NCI-H2029 treated with DMSO at 0.1 percent for 48 hours (cell line): ENCODE data around the gene PGLYRP3.

Experiments used
- DNase-seq: peaks from one replicate; lab custom pipeline; 2025; lab: John Stamatoyannopoulos, UW

PGLYRP3 gene, protein sequence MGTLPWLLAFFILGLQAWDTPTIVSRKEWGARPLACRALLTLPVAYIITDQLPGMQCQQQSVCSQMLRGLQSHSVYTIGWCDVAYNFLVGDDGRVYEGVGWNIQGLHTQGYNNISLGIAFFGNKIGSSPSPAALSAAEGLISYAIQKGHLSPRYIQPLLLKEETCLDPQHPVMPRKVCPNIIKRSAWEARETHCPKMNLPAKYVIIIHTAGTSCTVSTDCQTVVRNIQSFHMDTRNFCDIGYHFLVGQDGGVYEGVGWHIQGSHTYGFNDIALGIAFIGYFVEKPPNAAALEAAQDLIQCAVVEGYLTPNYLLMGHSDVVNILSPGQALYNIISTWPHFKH

DNA sequence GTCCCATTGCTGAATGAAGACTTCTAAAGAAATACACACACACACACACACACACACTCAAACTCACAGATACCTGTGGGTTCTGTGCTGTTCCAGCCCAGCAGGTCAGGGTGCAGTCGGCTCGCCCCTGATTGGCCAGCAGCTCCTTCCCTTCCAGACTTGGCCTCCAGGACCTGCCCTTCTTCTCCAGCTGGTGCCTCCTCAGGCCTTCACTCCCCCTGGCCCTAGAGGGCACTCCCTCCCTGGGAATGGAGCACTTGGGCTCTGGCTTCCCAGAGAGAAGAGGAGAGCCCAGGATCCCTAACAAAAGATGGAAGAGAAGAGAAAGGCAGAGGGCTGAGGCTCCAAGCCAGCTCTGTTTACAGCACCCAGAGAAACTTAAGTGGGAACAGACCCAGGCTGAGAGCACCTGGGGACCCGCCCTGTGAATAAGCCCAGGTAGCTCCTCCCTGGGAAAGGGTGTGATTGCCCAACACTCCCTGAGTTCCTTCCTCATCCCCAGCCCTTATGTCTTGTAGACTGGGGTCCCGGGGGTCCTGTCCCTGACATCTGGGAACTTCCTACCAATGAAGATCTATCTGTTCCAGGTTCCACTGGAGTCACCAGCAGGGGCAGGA, at the start of gene PGLYRP3:
Gene PGLYRP3 (minus strand): TSS at position 383 of the 617 bp plus-strand sequence. CDS start 2,287 bp downstream, outside the sequence.
- no peak for DNase-seq

DNA sequence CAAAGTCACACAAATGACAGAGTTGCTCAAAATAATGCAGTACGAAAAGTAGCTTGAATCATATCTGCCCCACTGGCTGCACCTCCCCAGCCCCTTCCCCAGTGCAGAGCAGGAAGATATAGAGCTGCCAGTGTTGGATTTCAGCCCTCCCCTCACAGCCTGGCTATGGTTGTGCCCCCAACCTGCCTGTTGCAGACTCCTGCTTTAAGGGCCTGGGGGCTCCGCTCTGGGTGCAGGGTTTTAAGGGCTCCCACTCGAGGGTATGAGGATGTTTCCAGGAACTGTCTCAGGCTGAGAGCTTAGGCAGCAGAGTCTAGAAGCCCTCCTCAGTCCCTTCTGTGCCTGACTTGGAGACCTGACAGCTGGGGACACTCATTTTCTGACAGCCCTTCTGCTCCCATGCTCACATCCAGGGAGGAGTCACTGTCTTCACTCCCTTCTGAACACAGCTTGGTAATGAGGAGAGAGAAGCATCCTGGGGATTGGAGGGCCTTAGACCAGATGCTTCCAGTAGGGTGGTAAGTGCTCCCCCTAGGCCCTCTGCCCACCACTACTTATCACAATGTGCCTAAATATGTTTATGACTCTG, 49.5 kb upstream of the PGLYRP3 start:
- DNase-seq: no peak

DNA sequence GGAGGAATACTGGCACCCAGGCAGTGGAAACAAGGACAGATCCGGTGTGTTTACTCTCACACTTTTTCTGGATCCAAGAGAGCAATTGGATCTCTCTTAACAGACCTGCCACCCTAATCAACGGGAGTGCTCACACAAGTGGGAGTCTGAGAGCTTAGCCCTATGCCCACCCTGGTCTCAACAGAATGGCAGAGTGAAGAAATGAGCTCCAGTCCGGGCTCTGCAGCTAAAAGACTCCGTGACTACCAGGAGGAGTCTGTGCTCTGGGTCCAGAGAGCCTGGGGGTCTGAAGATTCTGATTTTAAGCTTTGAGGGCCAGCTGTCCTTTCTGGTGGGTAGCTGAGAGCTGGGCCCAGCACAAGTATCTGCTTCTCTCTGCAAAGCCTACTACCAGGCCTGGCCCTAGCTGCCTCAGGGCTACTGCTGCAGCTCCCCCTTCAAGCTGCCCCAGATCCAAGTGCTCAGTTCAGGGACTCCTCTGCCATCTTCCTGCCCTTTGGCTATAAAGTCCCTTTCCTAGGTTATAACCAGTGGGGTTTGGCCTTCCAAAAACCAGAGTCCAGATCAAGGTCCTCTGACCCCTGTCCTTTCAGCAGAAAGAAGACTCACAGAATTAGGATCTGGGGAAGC, 48.8 kb upstream of the PGLYRP3 start:
- DNase-seq: no peak

DNA sequence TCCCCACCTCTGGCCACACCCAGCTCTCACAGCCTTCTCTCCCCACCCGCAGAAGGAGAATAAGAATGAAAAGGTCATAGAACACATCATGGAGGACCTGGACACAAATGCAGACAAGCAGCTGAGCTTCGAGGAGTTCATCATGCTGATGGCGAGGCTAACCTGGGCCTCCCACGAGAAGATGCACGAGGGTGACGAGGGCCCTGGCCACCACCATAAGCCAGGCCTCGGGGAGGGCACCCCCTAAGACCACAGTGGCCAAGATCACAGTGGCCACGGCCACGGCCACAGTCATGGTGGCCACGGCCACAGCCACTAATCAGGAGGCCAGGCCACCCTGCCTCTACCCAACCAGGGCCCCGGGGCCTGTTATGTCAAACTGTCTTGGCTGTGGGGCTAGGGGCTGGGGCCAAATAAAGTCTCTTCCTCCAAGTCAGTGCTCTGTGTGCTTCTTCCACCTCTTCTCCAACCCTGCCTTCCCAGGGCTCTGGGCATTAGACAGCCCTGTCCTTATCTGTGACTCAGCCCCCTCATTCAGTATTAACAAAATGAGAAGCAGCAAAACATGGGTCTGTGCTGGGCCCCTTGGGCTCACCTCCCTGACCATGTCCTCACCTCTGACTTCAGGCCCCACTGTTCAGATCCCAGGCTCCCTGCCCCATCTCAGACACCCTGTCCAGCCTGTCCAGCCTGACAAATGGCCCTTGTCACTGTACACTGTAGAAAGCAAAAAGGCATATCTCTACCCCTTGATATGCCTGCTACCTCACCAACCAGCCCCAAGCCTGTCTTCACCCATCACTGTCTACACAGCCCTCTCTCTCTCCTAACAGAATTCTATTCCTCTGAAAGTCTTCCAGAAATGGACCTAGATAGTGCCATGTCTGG, 48.1 kb upstream of the PGLYRP3 start:
- DNase-seq: no peak

DNA sequence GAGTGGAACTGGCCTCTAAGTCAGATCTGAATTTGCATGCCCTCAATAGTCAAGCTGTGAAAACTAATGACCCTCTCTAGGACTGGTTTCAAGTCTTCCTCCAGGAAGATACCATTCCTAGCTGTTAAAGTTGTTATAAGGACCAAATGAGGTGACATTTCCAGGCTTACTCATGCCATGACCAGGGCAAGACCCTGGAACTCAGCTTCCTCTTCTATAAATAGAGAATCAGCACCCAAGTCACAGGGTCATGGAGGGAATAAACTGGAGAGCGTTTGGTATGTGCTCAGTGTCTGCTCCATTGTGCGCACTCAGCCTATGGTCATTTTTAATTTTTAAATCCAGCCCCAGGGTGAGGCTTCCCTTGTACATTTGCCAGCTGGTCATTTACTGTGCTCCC, 47.4 kb upstream of the PGLYRP3 start:
- no peak for DNase-seq

DNA sequence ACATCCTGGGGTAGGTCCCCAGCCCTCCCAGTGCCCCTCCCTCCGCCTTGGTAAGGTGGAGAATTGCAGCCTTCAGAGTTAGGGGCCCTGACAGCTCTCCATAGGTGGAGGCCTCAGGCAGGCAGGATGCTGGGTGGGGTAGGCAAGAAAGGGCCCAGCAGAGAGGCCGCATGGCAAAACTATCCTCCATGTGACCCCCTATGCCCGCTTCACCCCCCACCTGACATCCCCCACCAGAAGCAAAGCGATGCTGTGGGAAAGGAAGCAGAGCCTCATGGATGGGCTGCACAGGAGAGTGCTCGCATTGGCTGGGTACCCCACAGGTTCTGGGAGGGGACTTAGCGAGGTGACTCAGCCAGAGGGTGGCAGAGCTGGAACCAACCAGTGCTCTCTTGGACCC, 46.5 kb upstream of the PGLYRP3 start:
- no peak for DNase-seq

DNA sequence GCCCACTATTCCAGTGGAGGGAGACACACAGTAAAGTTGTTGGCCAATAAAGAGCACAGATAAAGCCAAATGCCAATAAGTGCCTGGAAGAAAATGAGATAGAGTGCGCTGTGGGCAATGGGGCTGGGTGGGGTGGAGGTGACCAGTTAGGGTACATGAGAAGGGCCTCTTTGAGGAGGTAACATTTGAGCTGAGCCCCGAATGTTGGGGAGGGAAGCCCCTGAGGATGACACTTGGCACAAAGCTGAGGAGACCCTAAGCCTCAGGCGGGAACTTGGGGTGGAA, 45.9 kb upstream of the PGLYRP3 start:
- no peak for DNase-seq

DNA sequence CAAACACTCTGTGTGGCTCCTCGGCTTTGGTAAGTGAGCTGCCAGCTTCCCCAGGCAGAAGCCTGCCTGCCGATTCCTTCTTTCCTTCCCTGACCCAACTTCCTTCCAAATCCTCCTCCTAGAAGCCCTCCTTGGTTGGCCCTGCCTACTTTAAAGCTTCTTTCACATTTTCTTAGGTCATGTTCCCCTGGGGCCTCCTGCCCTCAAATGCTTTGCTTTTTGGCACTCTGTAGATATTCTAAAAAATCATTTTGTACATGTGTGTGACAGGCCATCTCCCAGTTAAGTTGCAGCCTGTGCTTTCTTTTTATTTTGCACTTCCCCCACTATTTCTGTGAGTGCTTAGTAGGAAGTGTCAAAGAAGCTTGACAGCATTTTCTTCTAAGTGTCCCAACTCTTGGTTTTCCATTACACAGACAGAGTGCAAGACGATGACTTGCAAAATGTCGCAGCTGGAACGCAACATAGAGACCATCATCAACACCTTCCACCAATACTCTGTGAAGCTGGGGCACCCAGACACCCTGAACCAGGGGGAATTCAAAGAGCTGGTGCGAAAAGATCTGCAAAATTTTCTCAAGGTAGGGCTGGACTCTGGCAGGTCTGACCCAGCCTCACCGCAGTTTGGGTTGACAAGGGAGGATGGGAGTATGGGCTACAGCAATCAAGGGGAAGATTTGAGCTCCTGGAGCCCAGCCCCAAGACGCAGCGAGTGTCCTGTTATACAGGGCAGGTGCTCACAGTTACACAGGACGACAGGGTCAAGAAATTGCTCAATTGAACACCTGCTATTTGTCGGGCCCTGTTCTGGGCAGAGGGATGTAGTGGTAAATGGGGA, 45.3 kb upstream of the PGLYRP3 start, which contains the start of gene S100A9:
Gene S100A9 (plus strand): TSS at position 2 of the 838 bp plus-strand sequence. CDS start 430 bp downstream, at position 432.
- DNase-seq: no peak

DNA sequence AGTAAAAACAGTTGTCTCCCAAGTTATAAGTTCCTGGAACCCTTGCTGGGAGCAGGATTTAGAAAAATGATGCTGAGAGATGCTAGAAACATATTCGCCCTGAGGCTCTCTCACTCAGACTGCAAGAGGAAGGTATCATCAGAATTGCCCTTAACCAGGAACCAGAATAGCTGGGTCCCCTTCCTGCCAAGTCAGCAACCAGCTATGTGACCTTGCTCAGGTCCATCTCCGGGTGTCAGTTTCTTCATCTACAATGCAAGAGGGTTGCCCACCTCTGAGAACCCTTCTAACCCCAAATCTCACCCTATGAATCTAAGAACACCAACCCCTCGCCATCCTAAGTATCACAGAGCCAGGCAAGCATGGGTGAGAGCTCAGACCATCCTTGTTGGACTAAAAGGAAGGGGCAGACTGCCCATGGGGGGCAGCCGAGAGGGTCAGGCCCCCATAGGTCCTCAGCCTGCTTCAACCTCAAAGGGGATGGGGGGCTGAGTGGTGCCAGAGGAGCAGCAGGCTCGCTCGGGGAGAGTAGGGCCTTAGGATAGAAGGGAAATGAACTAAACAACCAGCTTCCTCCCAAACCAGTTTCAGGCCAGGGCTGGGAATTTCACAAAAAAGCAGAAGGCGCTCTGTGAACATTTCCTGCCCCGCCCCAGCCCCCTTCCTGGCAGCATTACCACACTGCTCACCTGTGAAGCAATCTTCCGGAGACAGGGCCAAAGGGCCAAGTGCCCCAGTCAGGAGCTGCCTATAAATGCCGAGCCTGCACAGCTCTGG, 44.5 kb upstream of the PGLYRP3 start:
- no peak for DNase-seq

DNA sequence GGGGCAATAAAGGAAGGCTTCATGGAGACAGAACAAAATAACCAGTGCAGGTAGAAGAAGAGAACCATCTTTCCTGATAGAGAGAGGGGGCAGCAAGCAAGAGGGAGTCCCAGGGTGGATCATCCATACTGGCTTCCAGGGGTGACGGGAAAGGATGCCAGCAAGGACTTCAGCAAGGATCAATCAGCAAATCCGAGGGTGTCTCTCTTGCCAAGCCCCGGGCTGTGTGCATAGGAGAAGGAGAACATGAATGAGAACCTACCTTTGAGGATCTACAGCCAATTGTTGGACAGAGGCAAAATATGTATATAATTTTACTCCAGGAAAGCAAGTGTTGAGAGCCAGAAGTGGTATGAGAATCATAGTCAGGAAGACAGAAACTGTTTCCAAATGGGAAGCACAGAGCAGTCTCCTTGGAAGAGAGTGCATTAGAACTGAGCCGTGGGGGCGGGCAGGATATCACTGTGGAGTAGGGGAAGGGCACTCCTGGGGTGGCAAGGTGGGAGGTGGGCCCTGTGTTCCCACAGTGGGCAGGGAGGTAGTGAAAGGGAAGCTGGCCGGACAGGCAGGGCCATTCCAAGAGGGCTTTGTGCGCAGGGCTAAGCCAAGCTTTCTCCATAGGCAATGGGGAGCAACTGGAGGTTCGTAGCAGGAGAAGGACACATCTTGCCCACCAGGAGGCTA, 43.8 kb upstream of the PGLYRP3 start:
- DNase-seq: no peak

DNA sequence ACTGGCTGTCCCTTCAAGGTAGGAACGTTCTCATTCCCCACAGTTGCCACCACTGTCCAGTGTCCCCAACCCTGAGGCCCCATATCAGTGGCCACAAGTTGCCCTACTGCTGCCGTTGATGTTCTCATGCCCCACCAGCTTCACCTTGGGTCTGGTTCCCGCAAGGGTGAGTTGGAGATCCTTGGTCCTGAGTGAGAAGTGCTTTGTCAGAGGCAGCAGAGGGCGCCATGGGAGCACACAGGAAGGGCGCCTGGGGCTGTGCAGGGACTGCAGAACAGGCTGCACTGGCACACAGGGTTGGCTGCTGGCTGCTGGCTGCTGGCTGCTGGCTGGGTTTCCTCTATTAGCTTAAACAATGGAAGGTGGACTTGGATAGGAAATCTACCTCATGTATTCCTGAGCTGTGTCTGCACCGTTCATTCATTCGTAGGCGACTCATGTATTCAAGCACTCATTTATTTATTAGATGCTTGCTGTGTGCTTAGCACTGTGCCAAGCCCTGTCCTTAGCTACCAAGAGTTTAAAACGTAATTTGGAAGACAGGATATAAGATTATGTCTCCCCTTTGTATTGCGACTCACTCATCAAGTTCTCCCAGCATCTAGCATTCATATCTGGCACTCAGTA, 42.8 kb upstream of the PGLYRP3 start:
- DNase-seq: peak; percentile 38

DNA sequence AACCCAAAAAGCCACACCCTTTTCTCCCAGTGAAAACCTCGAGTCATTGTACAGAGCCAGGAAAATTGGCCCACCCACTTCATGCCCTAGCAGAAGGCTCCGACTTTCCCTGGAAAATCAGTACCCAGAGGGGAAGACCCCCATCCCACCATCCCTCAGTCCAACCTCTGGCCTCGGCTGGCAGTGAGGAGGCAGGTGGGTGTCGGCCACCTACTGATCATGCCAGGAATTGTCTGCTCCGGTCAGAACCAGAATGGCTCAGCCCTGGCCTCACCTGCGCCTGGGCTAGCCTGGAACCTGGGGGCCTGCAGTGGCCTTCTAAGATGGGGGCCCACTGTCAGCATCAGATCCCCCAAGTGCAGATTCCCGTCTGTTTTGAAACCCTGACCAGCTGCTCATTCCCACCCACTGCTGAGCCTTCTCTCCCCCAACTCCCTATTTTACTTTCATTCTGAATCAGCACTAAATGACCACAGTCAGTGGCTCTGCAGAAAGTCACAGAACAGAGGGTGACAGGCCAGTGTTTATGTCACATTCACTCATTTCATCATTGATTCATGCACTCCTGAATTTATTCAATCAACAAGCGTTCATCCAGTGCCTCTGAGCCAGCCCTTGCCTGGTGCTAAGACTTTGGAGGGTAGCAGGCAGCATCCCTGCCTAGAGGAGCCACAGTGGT, 41.9 kb upstream of the PGLYRP3 start:
- DNase-seq: no peak

DNA sequence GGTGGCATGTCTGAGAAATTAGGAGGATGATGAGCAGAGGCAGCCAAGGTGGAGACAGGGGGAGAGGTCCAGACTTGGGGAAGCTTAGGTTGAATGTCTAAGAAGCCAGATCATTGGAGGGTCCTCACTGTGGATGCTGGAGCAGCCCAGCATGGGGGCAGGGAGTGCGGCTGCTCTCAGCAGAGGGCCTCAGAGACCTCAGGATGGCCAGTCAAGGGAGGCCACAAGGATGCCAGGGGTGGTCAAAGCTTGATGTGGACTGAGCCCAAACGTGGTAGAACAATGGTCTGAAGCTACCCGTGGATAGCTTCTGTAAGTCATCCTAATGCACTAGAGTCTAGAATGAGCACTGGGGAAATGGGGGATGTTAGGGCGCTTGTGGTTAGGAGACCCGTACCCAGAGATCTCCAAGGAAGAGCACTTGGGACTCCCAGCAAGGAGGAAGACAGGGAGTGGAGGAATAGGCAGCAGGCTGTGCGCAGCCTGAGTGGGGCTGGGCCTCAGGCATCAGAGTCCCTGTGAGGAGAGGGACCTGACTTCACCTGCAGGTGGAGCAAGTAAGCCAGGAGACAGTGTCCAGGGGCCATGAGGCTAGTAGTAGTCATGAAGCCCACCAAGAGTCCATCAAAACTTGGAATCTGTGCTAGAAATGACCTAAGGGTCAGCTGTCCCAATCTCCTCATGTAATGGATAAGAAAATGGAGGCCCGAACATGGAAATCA, 40.6 kb upstream of the PGLYRP3 start:
- DNase-seq: no peak

DNA sequence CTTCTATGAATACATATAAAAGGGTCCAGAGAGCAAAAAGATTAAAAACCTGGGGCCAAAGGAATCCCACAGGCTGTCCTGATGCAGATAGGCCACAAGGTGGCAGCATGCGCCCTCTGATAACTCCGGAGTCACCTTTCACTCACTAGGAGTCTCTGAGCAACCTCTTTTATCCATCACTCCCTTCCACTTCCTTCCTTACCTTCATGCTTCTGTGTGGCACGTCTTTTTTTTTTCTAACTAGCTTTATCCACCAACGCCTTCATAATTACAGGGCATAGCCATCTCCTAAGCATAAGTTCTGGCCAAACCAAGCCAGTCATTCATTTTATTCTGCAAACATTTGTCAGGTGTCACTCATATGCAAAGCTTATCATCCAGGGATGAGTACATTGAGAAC, 39.8 kb upstream of the PGLYRP3 start:
- DNase-seq: peak; percentile 75

DNA sequence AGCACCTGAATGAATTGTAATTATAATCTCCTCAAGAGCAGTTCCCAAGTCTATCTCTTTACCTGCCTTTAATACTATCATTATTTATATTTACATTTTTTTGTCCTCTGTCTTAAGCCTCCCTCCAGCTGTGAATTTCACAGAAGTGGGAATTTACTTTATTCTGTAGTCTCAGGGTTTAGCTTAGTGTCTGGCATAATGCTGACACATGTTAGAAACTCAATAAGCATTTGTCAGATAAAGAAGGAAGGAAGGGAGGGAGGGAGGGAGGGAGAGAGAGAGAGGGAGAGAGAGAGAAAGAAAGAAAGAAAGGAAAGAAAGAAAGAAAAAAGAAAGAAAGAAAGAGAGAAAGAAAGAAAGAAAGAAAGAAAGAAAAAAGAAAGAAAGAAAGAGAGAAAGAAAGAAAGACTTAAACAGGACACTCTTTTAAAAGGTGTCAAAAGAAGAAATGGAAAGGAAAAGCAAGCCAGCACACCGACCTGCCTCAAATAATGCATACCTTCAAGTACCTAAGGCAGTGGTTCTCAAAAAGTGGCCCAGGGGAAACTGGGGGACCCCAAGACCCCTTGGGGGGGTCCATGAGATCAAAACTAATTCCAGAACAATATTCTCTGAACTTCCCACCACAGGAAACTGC, 37.7 kb upstream of the PGLYRP3 start:
- no peak for DNase-seq

DNA sequence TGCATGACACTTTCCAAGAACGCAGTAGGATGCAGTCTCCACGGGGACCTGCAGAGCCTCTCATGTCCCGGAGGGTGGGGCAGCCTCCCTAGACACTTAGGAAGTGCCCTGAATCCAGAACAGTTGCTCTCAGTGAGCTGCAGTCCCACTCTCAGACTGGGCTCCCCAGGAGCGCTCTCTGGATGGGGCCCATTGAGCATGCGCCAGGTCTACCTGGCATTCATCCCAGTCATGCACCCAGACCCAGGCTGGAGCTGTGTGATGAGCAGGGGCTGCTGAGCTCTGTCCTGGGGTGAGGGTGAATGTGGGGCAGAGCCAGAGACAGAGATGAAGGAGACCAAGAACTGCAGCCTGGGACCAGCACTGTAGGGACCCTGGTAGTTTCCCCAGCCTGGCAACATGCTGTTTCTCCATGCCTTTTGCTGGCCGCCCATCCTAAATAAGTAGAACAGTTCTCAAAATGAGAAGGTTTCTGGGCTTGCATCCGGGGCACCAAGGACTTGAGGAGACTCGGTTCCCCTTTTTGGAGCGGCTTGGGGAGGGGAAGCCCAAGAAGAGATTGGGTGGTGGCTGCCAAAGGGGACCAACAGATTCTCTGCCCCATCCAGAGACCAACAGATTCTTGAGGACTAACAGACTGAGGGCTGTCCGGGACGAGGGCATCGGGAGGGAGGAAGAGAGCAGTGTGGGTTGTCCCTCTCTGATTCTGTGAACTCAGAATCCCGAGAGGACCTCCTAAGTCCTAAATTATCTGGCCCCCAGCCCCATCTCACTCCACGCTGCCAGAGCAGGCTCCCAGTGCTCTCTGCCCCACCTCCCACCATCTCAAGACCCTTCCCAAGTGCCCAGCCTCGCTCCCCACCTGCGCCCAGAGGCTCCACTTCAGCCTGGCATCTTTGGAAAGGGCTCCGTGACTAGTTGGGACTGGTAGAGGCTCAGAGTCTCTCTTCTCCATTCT, 36.9 kb upstream of the PGLYRP3 start:
- no peak for DNase-seq
